ENCODE results near the gene APOOL.

GRCh38 chrX:85139422-85139821 is 135.7 kb downstream of the APOOL start:
- TF ChIP-seq CTCF (IDR thresholded peaks at IDR 0.05) (no peak), POLR2A (IDR thresholded peaks at IDR 0.05) (no peak)
